GM12891 (cell line): Measurements from ENCODE around the gene CACNA1A.
"Not testable (repeated sequence)": the region's sequence is repeated elsewhere in the genome, so short reads cannot be mapped to it uniquely, and the experiment has no call there.

Source experiments
- PAX5 ChIP-seq: IDR thresholded peaks from 2 replicates; pipeline ENCODE4 v1.6.1; 2011; ENCODE audit warnings: low read length, moderate library complexity, mild to moderate bottlenecking; ENCODE audit not compliant: insufficient read depth, severe bottlenecking
- POU2F2 ChIP-seq: IDR thresholded peaks from 2 replicates; pipeline ENCODE4 v1.6.1; 2011; ENCODE audit warnings: low read depth, mild to moderate bottlenecking, control low read depth, low read length, moderate library complexity

DNA sequence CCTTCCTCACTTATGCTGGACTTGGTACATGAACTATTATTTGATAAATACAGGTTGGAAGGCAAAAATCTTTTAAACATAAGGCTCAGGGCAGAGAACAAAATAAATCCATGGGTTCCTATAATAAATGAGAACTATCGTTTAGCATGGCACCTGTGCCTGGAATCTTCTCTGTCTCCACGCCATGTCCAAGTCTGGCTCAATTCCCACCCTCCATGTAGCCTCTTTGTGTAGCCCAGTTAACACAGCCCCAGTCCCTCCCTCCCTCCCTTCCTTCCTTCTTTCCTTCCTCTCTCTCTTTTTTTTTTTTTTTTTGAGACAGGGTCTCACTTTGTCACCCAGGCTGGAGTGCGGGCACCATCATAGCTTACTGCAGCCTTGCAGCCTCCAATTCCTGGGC is 144.6 kb downstream of the CACNA1A start:
- not testable (repeated sequence) for TF ChIP-seq POU2F2, PAX5
